Measurements from ENCODE around the gene TSNAXIP1. TPM values are rescaled to one million over a fixed set of nuclear protein-coding genes. Genes with fewer than 3 reads are reported as not detected.

Gene TSNAXIP1
- total and polyA plus RNA-seq, 8 donors, result 0.25 to 11.1 (median 1.0) TPM

- ATAC-seq, result peak; percentile 77 to 88 (median 84)
Measured at GRCh38 chr16:67872631-67873434, 66.1 kb downstream of the TSNAXIP1 start, which contains the start of gene EDC4. Gene EDC4 (plus strand): TSS chr16:67873052. CDS start chr16:67873262, 210 bp downstream.

GRCh38 chr16:67873435-67874370 is 67.0 kb downstream of the TSNAXIP1 start:
- no peak for TF ChIP-seq CTCF (IDR thresholded peaks at IDR 0.05)
- Histone ChIP-seq H3K27me3 (no peaks in the 10 kb centered on the region), H3K4me1 (peaks cover 7 to 26% (median 8%) of the 10 kb centered on the region in 3 donors), H3K9me3 (no peaks in the 10 kb centered on the region), H3K36me3 (peaks cover 6 to 24% (median 21%) of the 10 kb centered on the region in 3 donors), H3K4me3 (peak overlapping the region; percentile 79 to 95 (median 92)), H3K27ac (peak overlapping the region; percentile 49 to 87 (median 76))
- intact Hi-C loops (cut with DNase I), result no loop called here
- WGBS, 2 donors, result 9 to 10% methylated on average over 23 of the region's 23 CpGs
- DNase-seq (no peak), ATAC-seq (peak in 3 of 4 donors; percentile 3 to 13 (median 10)), FAIRE-seq (no peak)

More at GRCh38 chr16:67872631-67873434, 66.1 kb downstream of the TSNAXIP1 start, which contains the start of gene EDC4:
- no peak for FAIRE-seq
- Histone ChIP-seq H3K27ac (peak within 1 kb of the TSS; percentile 49 to 87 (median 76)), H3K4me1 (peaks cover 10 to 35% (median 12%) of the 10 kb centered on the region in 3 donors), H3K27me3 (no peaks in the 10 kb centered on the region), H3K4me3 (peak within 1 kb of the TSS; percentile 79 to 95 (median 92)), H3K9me3 (no peaks in the 10 kb centered on the region), H3K36me3 (peaks cover 0 to 16% (median 13%) of the 10 kb centered on the region in 3 donors)
- WGBS, 2 donors, result 1 to 2% methylated on average over 49 to 72 of the region's 72 CpGs
- peak; percentile 83 to 94 (median 86) for DNase-seq
- intact Hi-C loops (cut with DNase I), result no loop called here
- no peak for TF ChIP-seq CTCF (IDR thresholded peaks at IDR 0.05)

- ATAC-seq, result no peak
- FAIRE-seq, result no peak
- H3K4me3 ChIP-seq, result peak overlapping the region in 2 of 4 donors; percentile 79 to 95
- peaks cover 13 to 31% (median 25%) of the 10 kb centered on the region in 3 donors for H3K36me3 ChIP-seq
- H3K4me1 ChIP-seq, result peaks cover 5 to 21% (median 8%) of the 10 kb centered on the region in 3 donors
- TF ChIP-seq CTCF (IDR thresholded peaks at IDR 0.05), result no peak
- H3K27ac ChIP-seq, result no peak overlapping the region
- no peaks in the 10 kb centered on the region for H3K27me3 ChIP-seq
- DNase-seq, result no peak
- no peaks in the 10 kb centered on the region for H3K9me3 ChIP-seq
- 45 to 50% methylated on average over 3 of the region's 3 CpGs for WGBS, 2 donors
- intact Hi-C loops (cut with DNase I), result no loop called here
Measured at GRCh38 chr16:67874372-67874771, 67.7 kb downstream of the TSNAXIP1 start.

DNA sequence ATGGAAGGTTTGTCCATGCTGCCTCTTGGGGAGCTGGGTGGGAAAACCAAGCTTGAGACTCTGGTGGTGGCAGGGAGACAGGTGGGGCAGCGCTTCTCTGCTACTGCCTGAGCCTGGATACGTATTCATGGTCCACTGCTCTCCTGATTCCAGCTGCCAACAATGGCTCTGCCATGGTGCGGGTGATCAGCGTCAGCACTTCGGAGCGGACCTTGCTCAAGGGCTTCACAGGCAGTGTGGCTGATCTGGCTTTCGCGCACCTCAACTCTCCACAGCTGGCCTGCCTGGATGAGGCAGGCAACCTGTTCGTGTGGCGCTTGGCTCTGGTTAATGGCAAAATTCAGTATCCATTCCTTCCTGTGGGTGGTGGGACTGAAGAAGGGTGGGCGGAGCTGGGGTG is 70.4 kb downstream of the TSNAXIP1 start:
- WGBS, 2 donors, result 94% methylated on average over 11 of the region's 11 CpGs
- FAIRE-seq, result no peak

More for the DNA sequence above, 70.4 kb downstream of the TSNAXIP1 start:
- H3K27me3 ChIP-seq, result no peaks in the 10 kb centered on the region
- H3K9me3 ChIP-seq, result no peaks in the 10 kb centered on the region
- H3K36me3 ChIP-seq, result peaks cover 16 to 58% (median 50%) of the 10 kb centered on the region in 3 donors
- no peak for ATAC-seq
- H3K27ac ChIP-seq, result no peak overlapping the region
- no peak overlapping the region for H3K4me3 ChIP-seq
- TF ChIP-seq CTCF (IDR thresholded peaks at IDR 0.05), result no peak
- no peak for DNase-seq
- intact Hi-C loops (cut with DNase I), result no loop called here
- H3K4me1 ChIP-seq, result peaks cover 5 to 21% (median 8%) of the 10 kb centered on the region in 3 donors

Other genes starting within 250 kb of the TSNAXIP1 start
- 10 to 100 TPM; 15.6 to 25.2 (median 17.0) TPM for gene CTCF, start 244.4 kb upstream of the TSNAXIP1 start, total RNA-seq
- 10 to 100 TPM; 13.3 to 18.9 TPM for gene CTCF, start 244.4 kb upstream of the TSNAXIP1 start, polyA plus RNA-seq
- 1 to 10 TPM in 5 of 6 donors, under 1 TPM in 1; 0.75 to 2.3 (median 1.3) TPM for gene CARMIL2, start 161.7 kb upstream of the TSNAXIP1 start, total RNA-seq
- 1 to 10 TPM; 2.5 to 4.3 TPM for gene CARMIL2, start 161.7 kb upstream of the TSNAXIP1 start, polyA plus RNA-seq
- 10 to 100 TPM in 2 of 6 donors, 1 to 10 TPM in 4; 6.6 to 10.8 (median 9.7) TPM for gene ACD, start 146.6 kb upstream of the TSNAXIP1 start, total RNA-seq
- 10 to 100 TPM; 16.9 to 29.0 TPM for gene ACD, start 146.6 kb upstream of the TSNAXIP1 start, polyA plus RNA-seq
- gene PARD6A, start 145.9 kb upstream of the TSNAXIP1 start, total RNA-seq, result 10 to 100 TPM in 4 of 6 donors, 1 to 10 TPM in 2; 8.6 to 18.2 (median 15.7) TPM
- gene PARD6A, start 145.9 kb upstream of the TSNAXIP1 start, polyA plus RNA-seq, result 10 to 100 TPM; 11.6 to 14.3 TPM
- 10 to 100 TPM; 24.3 to 60.1 (median 44.2) TPM for gene ENKD1, start 140.1 kb upstream of the TSNAXIP1 start, total RNA-seq
- gene ENKD1, start 140.1 kb upstream of the TSNAXIP1 start, polyA plus RNA-seq, result 100 to 1,000 TPM; 150 to 171 TPM
- 1 to 10 TPM; 1.4 to 4.1 (median 2.4) TPM for gene C16orf86, start 140.1 kb upstream of the TSNAXIP1 start, total RNA-seq
- 1 to 10 TPM; 5.7 to 7.6 TPM for gene C16orf86, start 140.1 kb upstream of the TSNAXIP1 start, polyA plus RNA-seq
- gene GFOD2, start 87.6 kb upstream of the TSNAXIP1 start, total RNA-seq, result 10 to 100 TPM in 2 of 6 donors, 1 to 10 TPM in 4; 6.4 to 12.9 (median 8.8) TPM
- gene GFOD2, start 87.6 kb upstream of the TSNAXIP1 start, polyA plus RNA-seq, result 10 to 100 TPM; 10.0 to 17.2 TPM
- gene RANBP10, start 329 bp upstream of the TSNAXIP1 start, total RNA-seq, result 10 to 100 TPM in 4 of 6 donors, 1 to 10 TPM in 2; 8.7 to 15.4 (median 11.3) TPM
- gene RANBP10, start 329 bp upstream of the TSNAXIP1 start, polyA plus RNA-seq, result 10 to 100 TPM; 11.4 to 11.8 TPM
- 10 to 100 TPM; 10.9 to 16.5 (median 14.3) TPM for gene THAP11, start 35.4 kb downstream of the TSNAXIP1 start, total RNA-seq
- gene THAP11, start 35.4 kb downstream of the TSNAXIP1 start, polyA plus RNA-seq, result 10 to 100 TPM in 1 of 2 donors, 1 to 10 TPM in 1; 5.1 to 13.7 TPM
- 10 to 100 TPM; 25.8 to 51.4 (median 36.5) TPM for gene NUTF2, start 40.0 kb downstream of the TSNAXIP1 start, total RNA-seq
- gene NUTF2, start 40.0 kb downstream of the TSNAXIP1 start, polyA plus RNA-seq, result 10 to 100 TPM; 63.0 to 69.1 TPM
- 10 to 100 TPM; 19.6 to 37.0 (median 27.7) TPM for gene CENPT, start 40.8 kb downstream of the TSNAXIP1 start, total RNA-seq
- gene CENPT, start 40.8 kb downstream of the TSNAXIP1 start, polyA plus RNA-seq, result 100 to 1,000 TPM; 142 to 143 TPM
- 10 to 100 TPM; 20.2 to 37.0 (median 23.4) TPM for gene EDC4, start 66.2 kb downstream of the TSNAXIP1 start, total RNA-seq
- gene EDC4, start 66.2 kb downstream of the TSNAXIP1 start, polyA plus RNA-seq, result 10 to 100 TPM; 59.1 to 66.2 TPM
- under 1 TPM in 3 of 6 donors, not detected in 3; 0.34 to 0.67 (median 0.40) TPM for gene NRN1L, start 78.0 kb downstream of the TSNAXIP1 start, total RNA-seq
- 1 to 10 TPM; 2.7 to 4.2 TPM for gene NRN1L, start 78.0 kb downstream of the TSNAXIP1 start, polyA plus RNA-seq
- 10 to 100 TPM; 13.9 to 17.7 (median 15.7) TPM for gene PSKH1, start 86.4 kb downstream of the TSNAXIP1 start, total RNA-seq
- 10 to 100 TPM; 12.7 to 15.9 TPM for gene PSKH1, start 86.4 kb downstream of the TSNAXIP1 start, polyA plus RNA-seq
- gene CTRL, start 125.0 kb downstream of the TSNAXIP1 start, total RNA-seq, result 1,000 to 10,000 TPM in 2 of 6 donors, 100 to 1,000 TPM in 4; 559 to 2,165 (median 815) TPM
- gene CTRL, start 125.0 kb downstream of the TSNAXIP1 start, polyA plus RNA-seq, result 100 to 1,000 TPM; 580 to 609 TPM
- gene PSMB10, start 130.0 kb downstream of the TSNAXIP1 start, total RNA-seq, result 10 to 100 TPM; 40.0 to 62.2 (median 51.3) TPM
- gene PSMB10, start 130.0 kb downstream of the TSNAXIP1 start, polyA plus RNA-seq, result 100 to 1,000 TPM in 1 of 2 donors, 10 to 100 TPM in 1; 65.7 to 195 TPM
- 10 to 100 TPM in 2 of 6 donors, 1 to 10 TPM in 4; 2.8 to 12.4 (median 8.5) TPM for gene LCAT, start 137.2 kb downstream of the TSNAXIP1 start, total RNA-seq
- gene LCAT, start 137.2 kb downstream of the TSNAXIP1 start, polyA plus RNA-seq, result 10 to 100 TPM; 54.3 to 65.5 TPM
- gene SLC12A4, start 161.7 kb downstream of the TSNAXIP1 start, total RNA-seq, result 10 to 100 TPM; 15.8 to 46.4 (median 27.9) TPM
- 10 to 100 TPM; 21.0 to 44.8 TPM for gene SLC12A4, start 161.7 kb downstream of the TSNAXIP1 start, polyA plus RNA-seq
- gene DPEP3, start 173.6 kb downstream of the TSNAXIP1 start, total RNA-seq, result under 1 TPM in 2 of 6 donors, not detected in 4; 0.09 to 0.12 TPM
- gene DPEP3, start 173.6 kb downstream of the TSNAXIP1 start, polyA plus RNA-seq, result not detected
- 1 to 10 TPM in 2 of 6 donors, under 1 TPM in 2, not detected in 2; 0.32 to 4.0 (median 0.92) TPM for gene DPEP2, start 192.6 kb downstream of the TSNAXIP1 start, total RNA-seq
- 1 to 10 TPM; 1.0 to 1.1 TPM for gene DPEP2, start 192.6 kb downstream of the TSNAXIP1 start, polyA plus RNA-seq
- not detected for gene DPEP2NB, start 209.0 kb downstream of the TSNAXIP1 start, total RNA-seq
- gene DPEP2NB, start 209.0 kb downstream of the TSNAXIP1 start, polyA plus RNA-seq, result not detected
- 1 to 10 TPM; 2.1 to 5.1 (median 4.0) TPM for gene DDX28, start 216.3 kb downstream of the TSNAXIP1 start, total RNA-seq
- 1 to 10 TPM; 3.6 to 7.4 TPM for gene DDX28, start 216.3 kb downstream of the TSNAXIP1 start, polyA plus RNA-seq
- 1 to 10 TPM; 2.7 to 5.6 (median 3.6) TPM for gene DUS2, start 216.4 kb downstream of the TSNAXIP1 start, total RNA-seq
- gene DUS2, start 216.4 kb downstream of the TSNAXIP1 start, polyA plus RNA-seq, result 1 to 10 TPM; 6.1 to 6.2 TPM